ENCODE results near the gene CDKAL1.

Gene CDKAL1

DNA sequence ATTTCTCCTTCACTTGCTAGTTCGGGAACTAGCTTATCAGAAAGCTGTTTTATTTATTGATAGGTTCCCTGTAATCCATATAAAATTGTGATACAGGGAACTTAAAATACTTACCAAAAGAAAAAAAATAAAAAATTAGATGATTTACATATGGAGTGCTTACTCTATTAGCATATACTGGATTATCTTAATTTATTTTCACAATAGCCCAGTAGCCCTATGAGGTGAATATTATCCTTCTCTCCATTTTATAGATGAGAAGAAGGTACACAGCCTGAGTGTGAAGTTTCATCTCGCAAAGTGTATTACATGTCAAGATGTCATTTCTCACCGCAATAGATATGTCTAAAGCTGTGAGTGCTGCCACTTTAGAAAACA lies 463.5 kb downstream of the CDKAL1 start:
- no peak for DNase-seq (ENCODE audit: low spot score)
- Mint-ChIP-seq H3K4me1 (ENCODE audit: low read depth) (no peaks in the 10 kb centered on the region), H3K4me3 (no peak overlapping the region), H3K27me3 (ENCODE audit: low read depth) (no peaks in the 10 kb centered on the region), H3K27ac (no peak overlapping the region), H3K36me3 (ENCODE audit: low read depth) (peaks cover 8% of the 10 kb centered on the region), H3K9me3 (no peaks in the 10 kb centered on the region)

DNA sequence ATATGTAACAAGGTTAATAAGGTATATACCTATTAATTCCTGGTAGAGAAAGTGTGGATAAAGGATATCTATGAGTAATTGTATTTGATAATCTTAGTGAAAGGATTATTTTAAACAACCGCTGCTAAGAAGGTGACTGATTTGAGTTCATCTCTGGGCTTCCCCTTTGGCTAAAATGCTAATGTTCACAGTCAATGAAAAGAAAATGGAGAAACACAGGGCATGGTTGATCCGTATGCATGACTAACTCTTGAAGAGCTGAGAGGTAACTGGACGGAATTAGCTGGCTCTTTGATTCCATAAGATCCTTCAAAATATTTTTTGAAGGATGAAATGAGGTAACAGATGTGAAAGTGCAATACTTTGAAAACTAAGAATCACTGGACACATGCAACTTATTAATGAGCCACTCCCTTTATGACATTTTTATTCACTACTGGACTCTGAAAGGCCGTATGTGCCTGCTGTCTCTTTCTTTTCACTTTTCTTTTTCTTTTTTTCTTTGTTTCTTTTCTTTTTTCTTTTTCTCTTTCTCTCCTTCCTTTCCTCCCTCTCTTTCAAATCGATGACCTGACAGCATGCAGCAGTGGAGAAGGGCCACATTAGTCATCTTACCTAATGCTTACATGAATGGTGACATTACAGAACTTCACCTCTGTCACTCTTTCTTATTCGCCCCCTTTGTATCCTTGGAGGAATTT lies 464.6 kb downstream of the CDKAL1 start:
- no peaks in the 10 kb centered on the region for H3K9me3 Mint-ChIP-seq

DNA sequence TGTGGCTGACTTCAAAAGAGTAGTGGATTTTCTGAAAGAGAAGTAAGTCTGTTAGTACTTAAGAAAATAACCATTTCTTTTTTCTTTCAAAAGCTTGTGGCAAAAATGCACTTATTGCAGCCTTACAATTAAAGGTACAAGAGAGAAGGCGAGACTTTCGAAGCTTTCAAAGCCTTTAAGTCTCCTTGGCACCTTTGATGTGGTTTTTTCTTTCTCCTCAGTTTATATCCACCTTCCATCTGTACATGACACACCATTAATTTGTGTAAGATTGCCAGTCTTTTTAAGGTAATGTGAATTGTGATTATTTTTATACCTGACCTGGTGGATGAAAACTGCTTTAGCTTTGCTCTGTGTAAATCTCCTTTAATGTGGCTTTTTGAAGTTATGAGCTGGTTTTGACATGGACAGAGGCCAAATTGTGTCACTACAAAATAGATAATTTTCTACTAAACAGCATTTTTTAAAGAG lies 466.1 kb downstream of the CDKAL1 start:
- H3K4me3 Mint-ChIP-seq: no peak overlapping the region
- H3K4me1 Mint-ChIP-seq (ENCODE audit: low read depth): no peaks in the 10 kb centered on the region
- peaks cover 13% of the 10 kb centered on the region for H3K36me3 Mint-ChIP-seq (ENCODE audit: low read depth)
- H3K9me3 Mint-ChIP-seq: no peaks in the 10 kb centered on the region
- no peak for DNase-seq (ENCODE audit: low spot score)
- no peak overlapping the region for H3K27ac Mint-ChIP-seq
- no peaks in the 10 kb centered on the region for H3K27me3 Mint-ChIP-seq (ENCODE audit: low read depth)

More for the DNA sequence above, 464.6 kb downstream of the CDKAL1 start:
- Mint-ChIP-seq H3K36me3 (ENCODE audit: low read depth) (peaks cover 12% of the 10 kb centered on the region), H3K27ac (no peak overlapping the region), H3K4me1 (ENCODE audit: low read depth) (no peaks in the 10 kb centered on the region), H3K4me3 (no peak overlapping the region), H3K27me3 (ENCODE audit: low read depth) (no peaks in the 10 kb centered on the region)
- DNase-seq (ENCODE audit: low spot score): no peak

DNA sequence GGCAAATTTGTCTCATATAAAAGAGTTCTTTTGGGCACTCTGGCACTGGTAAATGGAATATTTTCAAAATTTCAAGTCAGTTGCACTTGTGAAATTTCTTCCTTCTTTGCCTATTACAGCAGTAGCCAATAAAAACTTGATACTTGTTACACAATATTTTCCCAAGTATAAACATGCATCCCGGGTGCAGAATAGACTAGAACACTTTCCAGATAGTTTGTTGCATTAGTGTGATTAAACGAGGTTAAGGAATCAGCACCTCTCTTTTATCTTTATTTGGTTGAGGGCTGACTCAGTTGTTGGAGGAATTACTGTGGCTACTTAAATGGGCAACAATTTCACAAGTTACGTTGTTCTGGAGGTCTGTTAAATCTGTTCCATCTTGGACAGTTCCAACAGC lies 467.5 kb downstream of the CDKAL1 start:
- Mint-ChIP-seq H3K27ac (no peak overlapping the region), H3K27me3 (ENCODE audit: low read depth) (no peaks in the 10 kb centered on the region), H3K4me1 (ENCODE audit: low read depth) (no peaks in the 10 kb centered on the region), H3K9me3 (no peaks in the 10 kb centered on the region), H3K36me3 (ENCODE audit: low read depth) (peaks cover 13% of the 10 kb centered on the region), H3K4me3 (no peak overlapping the region)
- no peak for DNase-seq (ENCODE audit: low spot score)

GRCh38 chr6:21003780-21004541 lies 469.7 kb downstream of the CDKAL1 start:
- Mint-ChIP-seq H3K27me3 (ENCODE audit: low read depth) (no peaks in the 10 kb centered on the region), H3K27ac (no peak overlapping the region), H3K36me3 (ENCODE audit: low read depth) (peaks cover 13% of the 10 kb centered on the region), H3K4me3 (no peak overlapping the region), H3K4me1 (ENCODE audit: low read depth) (no peaks in the 10 kb centered on the region), H3K9me3 (no peaks in the 10 kb centered on the region)
- no peak for DNase-seq (ENCODE audit: low spot score)

GRCh38 chr6:21005816-21006570 lies 471.7 kb downstream of the CDKAL1 start:
- Mint-ChIP-seq H3K27ac (no peak overlapping the region), H3K27me3 (ENCODE audit: low read depth) (no peaks in the 10 kb centered on the region), H3K9me3 (peaks cover 3% of the 10 kb centered on the region), H3K36me3 (ENCODE audit: low read depth) (peaks cover 14% of the 10 kb centered on the region), H3K4me1 (ENCODE audit: low read depth) (no peaks in the 10 kb centered on the region), H3K4me3 (no peak overlapping the region)
- DNase-seq (ENCODE audit: low spot score): no peak

DNA sequence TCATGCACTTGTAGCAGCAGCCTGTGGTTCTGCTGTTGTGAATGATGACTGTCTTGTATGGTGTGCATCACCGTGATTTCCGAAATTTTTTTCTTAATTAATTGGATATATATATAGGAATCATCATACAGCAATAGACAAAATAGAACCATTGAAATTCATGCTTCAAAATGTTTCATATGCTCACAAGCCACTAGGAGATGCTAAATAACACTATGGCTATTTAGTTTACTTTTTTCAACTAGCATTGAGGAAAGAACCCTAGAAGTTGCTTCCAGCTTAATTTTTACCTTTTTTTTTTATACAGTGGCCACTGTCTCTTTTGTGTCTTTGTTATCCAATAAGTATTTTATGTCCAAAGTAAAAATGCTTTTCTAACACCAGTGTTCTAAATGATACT lies 485.4 kb downstream of the CDKAL1 start:
- Mint-ChIP-seq H3K27me3 (ENCODE audit: low read depth) (no peaks in the 10 kb centered on the region), H3K27ac (no peak overlapping the region), H3K4me1 (ENCODE audit: low read depth) (peaks cover 1% of the 10 kb centered on the region), H3K4me3 (no peak overlapping the region), H3K36me3 (ENCODE audit: low read depth) (peaks cover 3% of the 10 kb centered on the region), H3K9me3 (no peaks in the 10 kb centered on the region)
- DNase-seq (ENCODE audit: low spot score): no peak

GRCh38 chr6:21022343-21023107 lies 488.3 kb downstream of the CDKAL1 start:
- Mint-ChIP-seq H3K27me3 (ENCODE audit: low read depth) (no peaks in the 10 kb centered on the region), H3K9me3 (peaks cover 8% of the 10 kb centered on the region), H3K4me3 (no peak overlapping the region), H3K36me3 (ENCODE audit: low read depth) (peaks cover 10% of the 10 kb centered on the region), H3K4me1 (ENCODE audit: low read depth) (peaks cover 5% of the 10 kb centered on the region), H3K27ac (no peak overlapping the region)
- no peak for DNase-seq (ENCODE audit: low spot score)

DNA sequence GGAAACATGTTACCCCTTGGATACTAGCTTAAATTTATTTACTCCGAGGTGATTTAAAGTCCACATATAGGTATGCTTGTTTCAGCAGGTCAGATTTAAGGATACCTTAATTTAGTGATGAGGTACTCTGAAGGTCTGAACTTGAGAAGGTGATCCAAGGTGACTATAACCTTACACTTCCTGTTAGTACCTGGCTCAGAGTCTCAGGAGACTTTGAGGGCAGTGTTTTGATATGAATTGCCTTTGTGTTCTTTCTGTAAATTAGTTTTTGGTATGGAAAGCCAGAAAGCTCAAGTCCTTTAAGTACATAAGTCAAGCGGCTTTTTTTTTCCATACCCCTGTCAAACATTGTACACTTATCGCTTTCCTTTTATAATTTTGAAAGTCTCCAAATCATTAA lies 489.0 kb downstream of the CDKAL1 start:
- Mint-ChIP-seq H3K4me1 (ENCODE audit: low read depth) (peaks cover 5% of the 10 kb centered on the region), H3K27me3 (ENCODE audit: low read depth) (no peaks in the 10 kb centered on the region), H3K9me3 (peaks cover 9% of the 10 kb centered on the region), H3K36me3 (ENCODE audit: low read depth) (peaks cover 12% of the 10 kb centered on the region), H3K4me3 (no peak overlapping the region), H3K27ac (no peak overlapping the region)
- no peak for DNase-seq (ENCODE audit: low spot score)

- Mint-ChIP-seq H3K27ac (no peak overlapping the region), H3K27me3 (ENCODE audit: low read depth) (no peaks in the 10 kb centered on the region), H3K9me3 (peaks cover 9% of the 10 kb centered on the region), H3K4me3 (no peak overlapping the region), H3K36me3 (ENCODE audit: low read depth) (peaks cover 13% of the 10 kb centered on the region), H3K4me1 (ENCODE audit: low read depth) (peaks cover 5% of the 10 kb centered on the region)
- DNase-seq (ENCODE audit: low spot score): no peak
Observed at GRCh38 chr6:21024616-21025015, 490.4 kb downstream of the CDKAL1 start.

GRCh38 chr6:21026576-21027273 lies 492.5 kb downstream of the CDKAL1 start:
- Mint-ChIP-seq H3K36me3 (ENCODE audit: low read depth) (peaks cover 18% of the 10 kb centered on the region), H3K4me1 (ENCODE audit: low read depth) (peaks cover 5% of the 10 kb centered on the region), H3K4me3 (no peak overlapping the region), H3K9me3 (peaks cover 9% of the 10 kb centered on the region), H3K27me3 (ENCODE audit: low read depth) (no peaks in the 10 kb centered on the region), H3K27ac (no peak overlapping the region)
- DNase-seq (ENCODE audit: low spot score): no peak

GRCh38 chr6:21027507-21027906 lies 493.2 kb downstream of the CDKAL1 start:
- Mint-ChIP-seq H3K4me3 (no peak overlapping the region), H3K9me3 (peaks cover 9% of the 10 kb centered on the region), H3K4me1 (ENCODE audit: low read depth) (peaks cover 5% of the 10 kb centered on the region), H3K27me3 (ENCODE audit: low read depth) (no peaks in the 10 kb centered on the region), H3K36me3 (ENCODE audit: low read depth) (peaks cover 16% of the 10 kb centered on the region), H3K27ac (no peak overlapping the region)
- no peak for DNase-seq (ENCODE audit: low spot score)

DNA sequence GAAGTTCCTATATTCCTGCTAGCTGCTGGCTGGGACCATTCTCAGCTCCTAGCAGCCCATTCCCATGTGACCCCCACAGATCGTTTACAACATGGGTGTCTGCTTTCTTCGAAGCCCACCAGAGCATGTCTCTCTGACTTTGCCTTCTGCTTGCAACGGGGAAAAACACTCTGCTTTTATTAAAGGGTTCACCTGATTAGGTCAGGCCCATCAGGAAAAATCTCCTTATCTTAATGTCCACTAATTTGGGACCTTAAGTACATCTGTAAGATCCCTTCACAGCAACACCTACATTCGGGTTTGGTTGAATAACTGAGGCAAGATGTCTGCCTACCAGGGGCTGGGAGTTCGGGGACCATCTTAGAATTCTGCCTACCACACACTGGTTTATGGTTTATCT lies 496.9 kb downstream of the CDKAL1 start:
- H3K36me3 Mint-ChIP-seq (ENCODE audit: low read depth): peaks cover 14% of the 10 kb centered on the region
- no peaks in the 10 kb centered on the region for H3K27me3 Mint-ChIP-seq (ENCODE audit: low read depth)
- peaks cover 9% of the 10 kb centered on the region for H3K9me3 Mint-ChIP-seq
- peaks cover 4% of the 10 kb centered on the region for H3K4me1 Mint-ChIP-seq (ENCODE audit: low read depth)
- H3K4me3 Mint-ChIP-seq: no peak overlapping the region
- no peak for DNase-seq (ENCODE audit: low spot score)
- H3K27ac Mint-ChIP-seq: no peak overlapping the region

All from T-helper 2 cell treated with Interferon-gamma antibody and Interleukin-4, amounts not matched to agents 5 μg/mL and 100 μg/mL, for 36 hours (primary cell).